ENCODE data around the gene ZMYND10.
A peak's percentile ranks its signal among the peaks of the same experiment; 100 is the strongest.

The ZMYND10 gene

DNA sequence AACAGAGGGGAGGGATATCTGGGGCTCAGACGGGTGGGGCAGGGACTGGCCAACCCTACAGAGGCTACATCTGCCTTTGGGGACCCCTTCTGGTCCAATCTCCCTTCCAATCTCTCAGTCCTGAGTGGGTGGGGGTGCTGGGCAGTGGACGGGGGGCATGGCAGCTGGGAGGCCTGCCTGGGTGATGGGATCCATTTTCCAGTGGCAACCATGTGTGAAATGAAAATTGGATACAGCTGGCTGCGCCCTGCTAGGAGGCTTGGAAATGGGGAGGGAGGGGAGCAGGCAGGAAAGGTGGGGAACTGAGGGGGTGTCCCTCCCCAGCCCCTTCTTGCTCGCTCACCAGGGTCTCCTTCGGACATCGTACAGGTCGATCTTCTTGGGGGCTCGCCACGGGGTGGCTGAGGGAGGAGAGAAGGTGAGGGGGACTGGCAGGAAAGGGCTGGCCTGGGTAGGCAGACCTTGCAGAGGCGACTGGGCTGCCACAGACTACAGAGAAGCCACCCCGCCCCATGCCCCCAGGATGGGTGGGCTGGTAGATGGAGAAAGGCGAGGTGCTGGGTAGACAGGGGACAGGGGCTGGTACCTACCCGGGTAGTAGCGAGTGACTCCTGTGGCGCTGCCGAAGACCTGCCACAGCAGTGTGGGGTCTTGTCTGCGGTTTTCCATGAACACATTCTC, 35.0 kb upstream of the ZMYND10 start:
- H3K27me3 ChIP-seq = no peaks in the 10 kb centered on the region
- H3K9me3 ChIP-seq = no peaks in the 10 kb centered on the region
- DNase-seq = peak; percentile 36
- H3K4me3 ChIP-seq (ENCODE audit: low read depth, low read length) = peak overlapping the region; percentile 52
- peaks cover 31% of the 10 kb centered on the region for H3K36me3 ChIP-seq
- TF ChIP-seq CTCF (IDR thresholded peaks at IDR 0.05; ENCODE audit: low read depth, low read length) = no peak
- peaks cover 49% of the 10 kb centered on the region for H3K4me1 ChIP-seq

DNA sequence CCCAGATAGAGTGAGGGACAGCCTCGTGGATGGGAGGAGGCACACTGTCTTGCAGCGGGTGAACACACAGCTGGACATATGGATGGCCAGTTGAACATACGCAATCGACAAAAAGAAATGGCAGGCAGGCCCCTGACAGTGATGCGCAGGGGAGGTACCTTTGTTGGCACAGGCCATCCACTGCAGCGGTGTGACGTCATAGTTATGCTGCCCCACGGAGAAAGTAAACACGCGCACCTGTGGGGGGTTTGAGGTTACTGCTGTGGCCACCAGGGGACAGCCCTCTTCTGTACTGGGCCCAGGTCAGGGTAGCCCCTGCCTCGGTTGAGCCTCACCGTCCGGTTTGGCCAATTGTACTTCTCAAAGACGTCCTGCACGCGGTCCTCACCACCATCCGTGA, 33.2 kb upstream of the ZMYND10 start:
- TF ChIP-seq CTCF (IDR thresholded peaks at IDR 0.05; ENCODE audit: low read depth, low read length) = no peak
- DNase-seq = no peak

DNA sequence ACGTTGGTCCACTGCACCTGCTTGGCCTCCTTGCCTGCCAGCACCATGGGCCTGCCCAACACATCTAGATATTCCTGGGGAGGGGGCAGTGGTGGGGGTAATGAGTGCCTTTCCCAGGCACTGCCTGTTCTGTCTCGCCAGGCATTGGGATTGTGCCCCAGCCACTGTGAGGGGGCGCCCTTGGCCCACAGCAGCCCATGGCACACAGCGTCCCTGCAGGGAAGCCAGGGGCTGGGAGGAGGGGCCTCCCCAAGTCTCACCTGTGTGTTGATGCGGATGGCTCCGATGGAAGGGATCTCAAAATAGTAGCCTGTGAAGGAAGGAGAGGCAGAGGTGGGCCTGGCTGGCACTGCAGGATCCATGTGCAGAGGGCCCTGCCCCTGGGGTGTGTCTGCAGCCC, 32.5 kb upstream of the ZMYND10 start:
- Histone ChIP-seq H3K9me3 (no peaks in the 10 kb centered on the region), H3K4me3 (ENCODE audit: low read depth, low read length) (no peak overlapping the region), H3K4me1 (peaks cover 39% of the 10 kb centered on the region), H3K27me3 (no peaks in the 10 kb centered on the region), H3K36me3 (peaks cover 31% of the 10 kb centered on the region)
- TF ChIP-seq CTCF (IDR thresholded peaks at IDR 0.05; ENCODE audit: low read depth, low read length) = no peak
- DNase-seq = no peak

More for the DNA sequence above, 33.2 kb upstream of the ZMYND10 start:
- Histone ChIP-seq H3K4me3 (ENCODE audit: low read depth, low read length) (no peak overlapping the region), H3K27me3 (no peaks in the 10 kb centered on the region), H3K4me1 (peaks cover 39% of the 10 kb centered on the region), H3K36me3 (peaks cover 31% of the 10 kb centered on the region), H3K9me3 (no peaks in the 10 kb centered on the region)

GRCh38 chr3:50375258-50375931, 29.9 kb upstream of the ZMYND10 start:
- Histone ChIP-seq H3K4me1 (peaks cover 45% of the 10 kb centered on the region), H3K27me3 (no peaks in the 10 kb centered on the region), H3K9me3 (no peaks in the 10 kb centered on the region), H3K36me3 (peaks cover 33% of the 10 kb centered on the region), H3K4me3 (ENCODE audit: low read depth, low read length) (no peak overlapping the region)
- no peak for DNase-seq
- peak; percentile 26 for TF ChIP-seq CTCF (IDR thresholded peaks at IDR 0.05; ENCODE audit: low read depth, low read length)

GRCh38 chr3:50374363-50375257, 29.1 kb upstream of the ZMYND10 start:
- H3K36me3 ChIP-seq = peaks cover 30% of the 10 kb centered on the region
- no peaks in the 10 kb centered on the region for H3K9me3 ChIP-seq
- no peaks in the 10 kb centered on the region for H3K27me3 ChIP-seq
- no peak overlapping the region for H3K4me3 ChIP-seq (ENCODE audit: low read depth, low read length)
- H3K4me1 ChIP-seq = peaks cover 38% of the 10 kb centered on the region
- DNase-seq = no peak
- no peak for TF ChIP-seq CTCF (IDR thresholded peaks at IDR 0.05; ENCODE audit: low read depth, low read length)

All from BE2C (cell line).